H7 (cell line): ENCODE measurements around the gene TSC1. TPM values are rescaled to one million over a fixed set of nuclear protein-coding genes. Genes with fewer than 3 reads are reported as not detected.

Experiments
- DNase-seq: peaks from one replicate; pipeline ENCODE4 v3.0.0; 2012
- H3K27me3 ChIP-seq: 2 replicates; pipeline ENCODE4 v1.6.0; 2011; ENCODE audit warnings: mild to moderate bottlenecking, low read length; ENCODE audit not compliant: control insufficient read depth, insufficient read depth
- H3K36me3 ChIP-seq: replicated peaks from 2 replicates; pipeline ENCODE4 v1.5.1; 2011; ENCODE audit warnings: low read length; ENCODE audit not compliant: control insufficient read depth, insufficient read depth
- H3K4me3 ChIP-seq: 2 replicates; pipeline ENCODE4 v1.5.1; 2011; ENCODE audit warnings: low read depth, mild to moderate bottlenecking, control low read depth, low read length, moderate library complexity; ENCODE audit not compliant: insufficient read depth
- total RNA-seq: library from RNA; depleted of rRNA; stranded (reverse); fragments of >200 nt; shearing (Covaris generic); gene quantifications from 2 replicates; pipeline ENCODE4 v1.2.3, GENCODE V29; 2014

TSC1 gene
- total RNA-seq, 1 experiment from 2014 or later, result 39.0 TPM

DNA sequence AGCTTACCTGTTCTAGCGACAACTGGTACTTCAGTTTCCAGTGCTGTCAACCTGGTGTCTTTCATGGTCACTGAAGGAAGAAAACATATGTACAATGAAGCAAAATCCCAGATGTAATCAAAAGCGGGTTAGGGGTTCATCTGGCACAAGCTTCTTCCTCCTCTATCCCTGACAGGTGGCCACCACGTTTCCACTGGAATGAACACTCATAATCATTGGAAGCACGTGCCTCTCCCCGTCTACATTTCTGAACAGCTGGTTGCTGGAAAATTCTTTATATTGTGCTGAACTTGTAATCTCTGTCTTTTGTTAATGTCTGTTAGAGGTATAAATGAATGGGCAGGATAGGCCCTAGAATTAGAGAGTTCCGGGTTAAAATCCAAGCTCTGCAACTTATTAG lies 9.4 kb downstream of the TSC1 start:
- no peak for DNase-seq
- Histone ChIP-seq H3K4me3 (no peak overlapping the region), H3K27me3 (no peaks in the 10 kb centered on the region), H3K36me3 (no peaks in the 10 kb centered on the region)

DNA sequence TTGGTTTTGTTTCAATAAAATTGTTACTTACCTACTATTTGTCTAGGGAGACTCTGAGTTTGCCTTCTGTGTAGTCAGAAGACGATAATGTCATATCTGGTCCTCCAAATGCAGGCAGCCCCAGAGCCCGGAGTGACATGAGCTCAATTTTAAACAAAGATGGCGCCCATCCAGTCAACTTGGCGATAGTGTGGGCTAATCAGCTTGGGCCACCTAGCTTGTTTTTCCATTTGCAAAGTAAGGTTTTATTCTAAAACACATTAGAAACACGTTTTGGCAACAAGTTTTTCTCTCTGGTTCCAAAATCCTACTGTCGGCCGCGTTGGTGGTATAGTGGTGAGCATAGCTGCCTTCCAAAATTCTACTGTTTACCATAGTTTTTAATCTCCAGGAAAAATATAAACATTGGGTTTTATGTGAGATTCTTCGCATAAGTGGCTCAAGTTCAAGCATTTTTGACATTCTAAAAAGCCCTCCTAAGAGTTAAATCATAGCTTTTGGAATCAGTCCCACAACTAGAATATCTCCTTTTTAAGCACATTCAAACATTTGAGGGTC lies 13.2 kb downstream of the TSC1 start:
- no peaks in the 10 kb centered on the region for H3K27me3 ChIP-seq
- peaks cover 1% of the 10 kb centered on the region for H3K36me3 ChIP-seq
- no peak overlapping the region for H3K4me3 ChIP-seq
- no peak for DNase-seq

GRCh38 chr9:132927704-132928103 lies 16.7 kb downstream of the TSC1 start:
- H3K36me3 ChIP-seq, result peaks cover 5% of the 10 kb centered on the region
- H3K4me3 ChIP-seq, result no peak overlapping the region
- DNase-seq, result no peak
- no peaks in the 10 kb centered on the region for H3K27me3 ChIP-seq

DNA sequence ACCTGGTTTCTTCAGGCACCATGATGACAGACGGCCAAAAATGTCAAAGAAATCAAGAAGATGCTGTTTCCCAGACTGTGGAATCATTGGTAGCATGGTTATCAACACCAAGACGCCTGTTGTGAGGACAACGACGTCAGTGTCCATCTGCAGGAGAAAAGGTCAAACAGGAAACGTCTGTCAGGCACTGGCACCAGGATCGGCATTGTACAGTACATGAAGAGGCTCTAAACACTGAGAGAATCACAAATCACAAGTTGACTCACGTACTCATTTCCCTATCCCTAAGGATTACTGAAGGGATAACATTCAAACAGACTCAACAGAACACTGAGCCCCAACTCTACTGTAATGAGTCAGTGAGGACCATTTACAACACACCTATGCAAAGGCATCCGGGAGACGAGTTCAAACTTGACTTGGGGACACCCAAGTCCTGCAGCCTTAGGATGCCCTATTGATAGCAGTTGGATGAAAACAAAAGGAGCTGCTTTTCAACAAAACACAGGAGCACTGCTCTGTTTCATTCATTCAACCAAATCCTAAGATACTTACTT lies 21.0 kb downstream of the TSC1 start:
- Histone ChIP-seq H3K36me3 (peaks cover 11% of the 10 kb centered on the region), H3K27me3 (no peaks in the 10 kb centered on the region), H3K4me3 (no peak overlapping the region)
- DNase-seq, result no peak

- DNase-seq, result no peak
- no peaks in the 10 kb centered on the region for H3K27me3 ChIP-seq
- peaks cover 10% of the 10 kb centered on the region for H3K36me3 ChIP-seq
Measured at GRCh38 chr9:132919614-132920268, 24.7 kb downstream of the TSC1 start.

GRCh38 chr9:132914924-132915323 lies 29.5 kb downstream of the TSC1 start:
- no peak for DNase-seq
- Histone ChIP-seq H3K27me3 (no peaks in the 10 kb centered on the region), H3K36me3 (peaks cover 6% of the 10 kb centered on the region), H3K4me3 (no peak overlapping the region)

More at GRCh38 chr9:132919614-132920268, 24.7 kb downstream of the TSC1 start:
- no peak overlapping the region for H3K4me3 ChIP-seq

DNA sequence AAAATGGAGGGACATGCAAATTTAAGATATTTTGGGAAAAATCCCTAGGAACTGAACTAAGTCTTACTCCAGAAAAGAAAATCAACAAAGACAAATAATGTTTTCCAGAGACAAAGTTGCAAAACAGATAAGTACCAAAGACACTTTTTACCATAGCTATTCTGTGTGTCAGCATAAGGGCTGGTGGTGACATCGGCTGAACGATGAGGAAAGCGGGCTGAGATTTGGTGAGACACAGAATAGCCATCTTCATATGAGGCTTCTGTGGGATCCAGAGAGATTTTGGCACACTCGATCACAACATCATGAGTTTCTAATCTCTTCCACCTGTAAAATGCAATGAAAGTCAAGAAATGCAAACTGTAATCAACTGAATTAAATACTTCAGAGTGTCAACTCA lies 32.3 kb downstream of the TSC1 start:
- Histone ChIP-seq H3K27me3 (no peaks in the 10 kb centered on the region), H3K4me3 (no peak overlapping the region), H3K36me3 (peaks cover 6% of the 10 kb centered on the region)
- no peak for DNase-seq

DNA sequence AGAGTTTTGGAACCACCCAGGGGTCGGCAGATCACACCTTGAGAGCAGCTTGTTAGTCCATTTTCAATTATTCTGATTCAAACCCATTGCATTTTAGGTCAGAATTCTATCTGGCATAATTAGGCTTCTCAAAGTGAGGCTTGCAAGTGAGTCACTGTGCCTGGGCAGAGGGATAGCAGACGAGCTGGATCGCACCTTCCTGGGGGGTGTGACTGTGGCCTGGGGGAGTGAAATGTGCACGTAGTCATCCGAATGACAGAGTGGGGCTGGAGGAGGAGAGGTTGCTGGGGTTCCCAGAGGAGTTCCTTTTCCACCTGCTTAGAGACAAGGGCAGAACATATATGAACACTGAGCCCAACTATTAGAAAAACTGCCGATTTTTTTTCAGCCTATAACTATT lies 34.0 kb downstream of the TSC1 start:
- peaks cover 6% of the 10 kb centered on the region for H3K36me3 ChIP-seq
- no peak overlapping the region for H3K4me3 ChIP-seq
- no peak for DNase-seq
- H3K27me3 ChIP-seq, result no peaks in the 10 kb centered on the region

DNA sequence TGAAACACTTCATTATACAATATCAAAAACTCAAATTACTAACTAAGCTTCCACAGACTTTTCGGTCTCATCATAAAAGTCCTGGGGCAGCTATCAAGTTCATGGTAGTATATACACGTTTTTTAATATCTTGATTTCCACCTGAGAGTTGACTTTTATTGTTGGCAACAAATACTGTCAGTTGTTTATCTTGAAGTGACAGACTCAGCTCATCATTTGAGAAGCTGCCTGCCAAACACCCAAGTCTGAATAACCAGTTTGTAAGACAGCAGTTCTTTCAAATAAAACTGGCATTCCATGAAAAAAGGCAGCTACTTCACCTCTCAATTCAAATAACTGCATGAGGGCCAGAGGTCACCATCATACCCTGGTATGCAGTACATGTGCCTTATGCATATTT lies 35.1 kb downstream of the TSC1 start:
- peaks cover 7% of the 10 kb centered on the region for H3K36me3 ChIP-seq

GRCh38 chr9:132908635-132909034 lies 35.8 kb downstream of the TSC1 start:
- Histone ChIP-seq H3K27me3 (no peaks in the 10 kb centered on the region), H3K4me3 (no peak overlapping the region), H3K36me3 (peaks cover 7% of the 10 kb centered on the region)
- no peak for DNase-seq

More for the DNA sequence above, 35.1 kb downstream of the TSC1 start:
- no peak for DNase-seq
- H3K4me3 ChIP-seq, result no peak overlapping the region
- H3K27me3 ChIP-seq, result no peaks in the 10 kb centered on the region

DNA sequence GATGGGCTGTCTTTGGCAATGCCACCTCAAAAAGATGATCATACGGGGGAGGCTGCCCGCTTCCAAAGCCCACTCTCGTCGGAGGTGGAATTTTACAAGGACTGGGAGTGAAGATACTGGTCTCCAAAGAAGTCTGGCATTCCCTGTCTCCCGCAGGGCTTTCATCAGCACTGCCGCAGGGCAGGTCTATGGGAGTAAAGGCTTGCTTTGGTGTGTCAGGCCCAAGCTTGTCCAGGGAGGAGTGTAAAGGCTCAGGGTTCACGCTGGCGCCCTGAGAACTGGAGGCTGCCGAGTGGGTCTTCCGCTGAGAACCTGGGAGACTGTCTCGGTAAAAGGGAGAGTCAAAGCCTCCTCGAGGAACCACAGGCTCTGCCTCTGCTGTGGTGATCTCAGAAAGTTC lies 38.7 kb downstream of the TSC1 start:
- Histone ChIP-seq H3K36me3 (peaks cover 12% of the 10 kb centered on the region), H3K4me3 (no peak overlapping the region), H3K27me3 (no peaks in the 10 kb centered on the region)
- DNase-seq, result no peak

DNA sequence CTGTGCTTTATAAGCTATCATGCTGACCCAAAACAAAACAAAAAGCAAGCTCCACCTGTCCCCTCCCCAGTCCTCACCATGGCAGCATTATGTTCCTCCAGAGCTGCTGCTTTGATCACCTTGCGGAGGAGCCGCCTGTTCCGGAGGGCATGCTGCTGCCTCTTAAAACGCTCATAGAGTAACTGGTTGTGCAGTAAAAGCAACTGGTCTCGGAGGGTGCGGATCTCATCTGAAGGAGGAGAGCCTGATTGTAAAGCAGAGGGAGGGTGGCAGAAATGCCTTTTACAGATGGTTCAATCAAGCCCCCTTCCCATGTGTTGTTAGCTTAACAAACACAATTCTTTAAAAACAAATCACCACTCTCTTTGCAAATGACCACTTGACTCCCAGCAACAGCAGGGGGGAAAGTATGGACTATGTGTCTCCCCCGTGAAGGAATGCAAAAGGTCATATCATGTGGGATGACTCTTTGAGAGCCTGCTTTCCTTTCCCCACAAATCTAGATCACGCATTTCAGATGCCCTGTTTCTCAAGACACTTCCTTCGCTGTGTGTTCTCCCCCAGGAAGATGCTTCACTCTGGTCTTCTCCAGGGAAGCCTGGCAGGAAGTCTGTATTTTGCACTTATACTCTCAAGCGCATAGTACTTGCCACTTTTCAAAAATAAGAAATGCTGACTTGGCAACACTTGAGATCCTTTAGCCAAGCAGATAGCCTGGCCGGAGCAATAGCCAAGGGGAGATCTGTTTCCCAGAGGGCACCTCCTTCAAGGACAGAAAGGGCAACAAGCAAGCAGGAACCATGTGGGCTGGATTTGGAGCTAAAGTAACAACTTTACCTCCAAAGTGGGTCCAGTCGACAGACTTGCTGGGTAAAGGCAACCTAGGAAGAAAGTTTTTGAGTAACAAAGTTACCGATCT lies 40.6 kb downstream of the TSC1 start:
- no peak for DNase-seq
- Histone ChIP-seq H3K4me3 (no peak overlapping the region), H3K36me3 (peaks cover 15% of the 10 kb centered on the region), H3K27me3 (no peaks in the 10 kb centered on the region)

- Histone ChIP-seq H3K4me3 (no peak overlapping the region), H3K36me3 (peaks cover 17% of the 10 kb centered on the region), H3K27me3 (no peaks in the 10 kb centered on the region)
- DNase-seq, result peak; percentile 82
Measured at GRCh38 chr9:132901858-132902831, 42.3 kb downstream of the TSC1 start.

GRCh38 chr9:132898051-132898450 lies 46.4 kb downstream of the TSC1 start:
- no peak for DNase-seq
- no peaks in the 10 kb centered on the region for H3K27me3 ChIP-seq
- H3K4me3 ChIP-seq, result no peak overlapping the region
- H3K36me3 ChIP-seq, result peaks cover 24% of the 10 kb centered on the region
